Measurements from ENCODE around the gene FLII. TPM values are rescaled to one million over a fixed set of nuclear protein-coding genes. Genes with fewer than 3 reads are reported as not detected.

FLII gene
- total RNA-seq, 1 experiment from 2014 or later: 298 TPM

- Histone ChIP-seq H2AK5ac (ENCODE audit: insufficient read length, low read length) (no peak overlapping the region), H3K4me1 (ENCODE audit: insufficient read depth, low read length) (no peaks in the 10 kb centered on the region), H3K79me2 (ENCODE audit: insufficient read depth, low read length) (no peaks in the 10 kb centered on the region), H2BK12ac (ENCODE audit: insufficient read length, low read depth, low read length) (no peak overlapping the region), H3K18ac (ENCODE audit: insufficient read length, low read depth, low read length) (no peak overlapping the region), H4K8ac (replicated peaks; ENCODE audit: insufficient read length, low read depth, low read length) (no peak overlapping the region), H3K56ac (ENCODE audit: insufficient read length, low read depth, low read length) (no peak overlapping the region), H4K20me1 (ENCODE audit: control insufficient read depth, insufficient read depth, insufficient read length) (no peaks in the 10 kb centered on the region), H3K27ac (ENCODE audit: insufficient read length, low read depth, low read length) (no peak overlapping the region), H3K14ac (ENCODE audit: insufficient read depth, low read length) (no peak overlapping the region), H2BK20ac (ENCODE audit: low read depth, low read length, poor library complexity, severe bottlenecking) (no peak overlapping the region), H2BK15ac (ENCODE audit: low read depth, low read length) (no peak overlapping the region), H4K91ac (ENCODE audit: insufficient read length, low read depth, low read length) (no peak overlapping the region), H2AFZ (ENCODE audit: low read length) (no peak overlapping the region), H4K5ac (ENCODE audit: insufficient read length, low read depth, low read length) (no peak overlapping the region), H2BK120ac (ENCODE audit: low read depth, low read length, poor library complexity, severe bottlenecking) (no peak overlapping the region), H3T11ph (ENCODE audit: low read length) (no peak overlapping the region), H3K4ac (ENCODE audit: low read depth, low read length) (no peak overlapping the region), H3K79me1 (ENCODE audit: insufficient read depth, low read depth, low read length, poor library complexity, severe bottlenecking) (no peaks in the 10 kb centered on the region), H3K4me2 (ENCODE audit: insufficient read depth, insufficient read length, low read length) (no peak overlapping the region), H3K27me3 (ENCODE audit: insufficient read depth, low read length) (no peaks in the 10 kb centered on the region), H3K23me2 (ENCODE audit: insufficient read length, low read depth, low read length, poor library complexity, severe bottlenecking) (no peaks in the 10 kb centered on the region), H2BK5ac (ENCODE audit: insufficient read length, low read length) (no peak overlapping the region), H3K9me3 (ENCODE audit: control insufficient read depth, low read depth, low read length) (no peaks in the 10 kb centered on the region), H3K23ac (ENCODE audit: insufficient read length, low read depth, low read length) (no peak overlapping the region), H3K9ac (ENCODE audit: extremely low read depth, insufficient read length, low read length) (no peak overlapping the region)
- Mint-ChIP-seq H3K27ac (no peak overlapping the region), H3K9me3 (no peaks in the 10 kb centered on the region), H3K27me3 (ENCODE audit: low read depth) (no peaks in the 10 kb centered on the region), H3K4me1 (no peaks in the 10 kb centered on the region), H3K4me3 (no peak overlapping the region), H3K36me3 (ENCODE audit: insufficient read depth in 1 of 3, low read depth in 3 of 3) (peaks cover 48 to 85% (median 84%) of the 10 kb centered on the region in 3 experiments; a peak in 6 of 7 replicates)
- no CpG with 5 or more reads among the region's 6 CpGs for WGBS (ENCODE audit: extremely low coverage, insufficient read length, low lambda C conversion rate)
- no peak for DNase-seq
- TF ChIP-seq, protein P1, sequence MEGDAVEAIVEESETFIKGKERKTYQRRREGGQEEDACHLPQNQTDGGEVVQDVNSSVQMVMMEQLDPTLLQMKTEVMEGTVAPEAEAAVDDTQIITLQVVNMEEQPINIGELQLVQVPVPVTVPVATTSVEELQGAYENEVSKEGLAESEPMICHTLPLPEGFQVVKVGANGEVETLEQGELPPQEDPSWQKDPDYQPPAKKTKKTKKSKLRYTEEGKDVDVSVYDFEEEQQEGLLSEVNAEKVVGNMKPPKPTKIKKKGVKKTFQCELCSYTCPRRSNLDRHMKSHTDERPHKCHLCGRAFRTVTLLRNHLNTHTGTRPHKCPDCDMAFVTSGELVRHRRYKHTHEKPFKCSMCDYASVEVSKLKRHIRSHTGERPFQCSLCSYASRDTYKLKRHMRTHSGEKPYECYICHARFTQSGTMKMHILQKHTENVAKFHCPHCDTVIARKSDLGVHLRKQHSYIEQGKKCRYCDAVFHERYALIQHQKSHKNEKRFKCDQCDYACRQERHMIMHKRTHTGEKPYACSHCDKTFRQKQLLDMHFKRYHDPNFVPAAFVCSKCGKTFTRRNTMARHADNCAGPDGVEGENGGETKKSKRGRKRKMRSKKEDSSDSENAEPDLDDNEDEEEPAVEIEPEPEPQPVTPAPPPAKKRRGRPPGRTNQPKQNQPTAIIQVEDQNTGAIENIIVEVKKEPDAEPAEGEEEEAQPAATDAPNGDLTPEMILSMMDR (conservative IDR thresholded peaks at IDR 0.05): no peak
Measured at GRCh38 chr17:18281788-18282187, 23.2 kb upstream of the FLII start.
